Right lobe of liver (tissue), 6 donors: ENCODE results near the gene CCDC51. TPM values are rescaled to one million over a fixed set of nuclear protein-coding genes. Genes with fewer than 3 reads are reported as not detected.

Experiments
- ATAC-seq, 4 donors: fragments of 200-7000 bp; cut with Tn5 transposase; one replicate each; pipeline ENCODE4 v1.9.1; 2020; ENCODE audit warnings: mild to moderate bottlenecking in 4 of 4, moderate library complexity in 4 of 4
- DNase-seq, 3 donors: peaks; one replicate each; pipeline ENCODE4 v3.0.0-alpha.2; 2020
- H3K27ac ChIP-seq, 3 donors: fragments of 200-600 bp; one replicate each; pipeline ENCODE4 v1.8.0; 2022
- H3K27me3 ChIP-seq, 2 donors: fragments of 200-600 bp; one replicate each; pipeline ENCODE4 v1.8.0; 2022
- H3K36me3 ChIP-seq, 4 donors: fragments of 200-600 bp; sonication (generic) in 1 of 4; one replicate each; pipeline versions ENCODE4 v1.5.1 to v1.8.0; 2017 to 2022; ENCODE audit warnings: control low read depth in 1 of 4
- H3K4me1 ChIP-seq, 4 donors: fragments of 200-600 bp; sonication (generic) in 1 of 4; one replicate each; pipeline versions ENCODE4 v1.5.1 to v1.8.0; 2017 to 2022; ENCODE audit warnings: control low read depth in 1 of 4
- H3K4me3 ChIP-seq, 3 donors: fragments of 200-600 bp; one replicate each; pipeline ENCODE4 v1.8.0; 2022
- H3K9me3 ChIP-seq, 4 donors: fragments of 200-600 bp; sonication (generic) in 1 of 4; one replicate each; pipeline versions ENCODE4 v1.5.1 to v1.8.0; 2017 to 2022; ENCODE audit warnings: control low read depth in 1 of 4
- CTCF ChIP-seq, 4 donors: fragments of 200-600 bp in 3 of 4; fragments of 450-650 bp in 1 of 4; IDR thresholded peaks; one replicate each; pipeline versions ENCODE4 v1.5.1 to v1.8.0; 2016 to 2022; ENCODE audit warnings: antibody characterized with exemption in 4 of 4, mild to moderate bottlenecking in 2 of 4
- POLR2A ChIP-seq: fragments of 450-650 bp; IDR thresholded peaks from one replicate; pipeline ENCODE4 v1.6.1; 2017; ENCODE audit warnings: antibody characterized with exemption, mild to moderate bottlenecking
- WGBS: methylation state at CpG from one replicate; pipeline ENCODE4 v1.1.6; 2018; ENCODE audit warnings: low coverage, low lambda C conversion rate; ENCODE audit not compliant: insufficient coverage; ENCODE audit errors: missing lambda C conversion rate; 5-methylcytosine and 5-hydroxymethylcytosine counted together
- intact Hi-C, 2 donors: fragments of 100-400 bp; cut with DNase I; formaldehyde crosslinking; loops; one replicate each; pipeline versions ENCODE4 v1.11.2 to v1.14.1; 2022
- total RNA-seq, 6 experiments: library from RNA; depleted of rRNA in 2 of 6; stranded (reverse); fragments of >200 nt in 2 of 6; fragmentation: NEBNext Ultra II Directional in 3 of 6; extraction: Animal tissue kit (Norgen Biotek cat#: 25700) in 3 of 6; gene quantifications; one replicate each; pipeline versions ENCODE4 v1.1.0 to v1.2.4, GENCODE V29; 2016 to 2023
- donor health status: DM: no; HTN: yes; CAD: no.
- donor health status: DM: no; HTN: no; CAD: no.
- donor health status: DM: no; HTN: no; CAD: no.
- donor health status: DM: no; HTN: yes; CAD: no.
- donor health status: DM: no; HTN: yes; CAD: no.

Gene CCDC51
- total RNA-seq, 6 experiments from 2014 or later = 5.9 to 16.0 (median 8.1) TPM

GRCh38 chr3:48416091-48416505 is 23.8 kb downstream of the CCDC51 start:
- DNase-seq = no peak
- Histone ChIP-seq H3K4me3 (no peak overlapping the region), H3K27ac (no peak overlapping the region), H3K4me1 (no peaks in the 10 kb centered on the region), H3K9me3 (no peaks in the 10 kb centered on the region), H3K36me3 (peaks cover 0 to 84% (median 44%) of the 10 kb centered on the region in 4 donors), H3K27me3 (no peaks in the 10 kb centered on the region)
- ATAC-seq = no peak
- TF ChIP-seq CTCF (IDR thresholded peaks at IDR 0.05) (no peak), POLR2A (no peak)
- intact Hi-C loops = no loop called here
- 100% methylated on average over 1 of the region's 14 CpGs for WGBS

GRCh38 chr3:48415251-48415953 is 24.5 kb downstream of the CCDC51 start:
- TF ChIP-seq POLR2A (no peak), CTCF (IDR thresholded peaks at IDR 0.05) (peak in 1 of 4 donors; percentile 3)
- ATAC-seq (no peak), DNase-seq (peak in 1 of 3 donors; percentile 42)
- H3K4me1 ChIP-seq = no peaks in the 10 kb centered on the region
- H3K9me3 ChIP-seq = no peaks in the 10 kb centered on the region
- no peaks in the 10 kb centered on the region for H3K27me3 ChIP-seq
- intact Hi-C loops = no loop called here
- 85% methylated on average over 9 of the region's 24 CpGs for WGBS
- no peak overlapping the region for H3K27ac ChIP-seq
- H3K36me3 ChIP-seq = peaks cover 0 to 91% (median 44%) of the 10 kb centered on the region in 4 donors
- H3K4me3 ChIP-seq = no peak overlapping the region

DNA sequence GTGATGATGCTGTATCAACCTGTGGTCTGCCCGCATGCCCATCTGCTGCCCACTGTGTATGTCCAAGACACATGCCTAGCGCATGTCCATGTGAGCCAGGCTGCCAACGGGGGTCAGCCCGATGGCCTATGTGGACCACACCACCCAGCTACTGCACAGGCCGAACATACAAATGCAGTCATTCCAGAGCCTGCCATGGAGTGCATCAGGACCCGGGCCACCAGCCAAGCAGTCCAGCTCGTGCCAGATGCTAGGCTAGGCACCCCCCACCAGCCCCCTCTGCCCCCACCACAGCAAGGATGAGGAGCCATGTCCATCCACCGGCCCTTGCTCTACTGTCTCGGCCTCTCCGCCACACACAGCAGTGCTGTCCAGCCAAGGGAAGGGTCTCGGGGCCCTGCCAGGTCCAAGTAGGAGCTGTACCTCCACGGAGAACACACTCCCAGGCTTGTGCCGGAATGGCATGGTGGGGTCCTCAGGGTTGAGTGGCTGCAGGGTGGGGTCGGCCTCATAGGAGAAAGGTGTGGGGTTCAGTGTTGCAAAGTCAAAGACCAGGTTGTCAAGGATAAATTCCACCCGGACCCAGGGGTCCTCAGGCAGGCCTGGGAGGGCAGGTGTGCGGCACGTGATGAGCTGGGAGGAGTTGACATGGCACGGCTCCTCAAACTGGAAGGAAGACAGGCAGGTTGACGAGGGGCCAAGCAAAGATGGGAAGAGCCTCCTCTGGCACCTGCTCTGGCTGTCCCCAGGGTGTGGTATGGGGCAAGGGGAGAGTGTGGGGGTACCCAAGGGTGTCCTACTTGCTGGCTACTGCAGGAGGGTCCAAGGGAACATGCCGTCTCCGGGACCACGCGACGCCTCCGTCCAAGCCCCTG is 25.3 kb downstream of the CCDC51 start:
- Histone ChIP-seq H3K27ac (no peak overlapping the region), H3K36me3 (peaks cover 0 to 99% (median 46%) of the 10 kb centered on the region in 4 donors), H3K9me3 (no peaks in the 10 kb centered on the region), H3K4me3 (no peak overlapping the region), H3K27me3 (no peaks in the 10 kb centered on the region), H3K4me1 (no peaks in the 10 kb centered on the region)
- TF ChIP-seq CTCF (IDR thresholded peaks at IDR 0.05) (no peak), POLR2A (no peak)
- ATAC-seq (no peak), DNase-seq (peak in 2 of 3 donors; percentile 15 to 41)
- WGBS = 86% methylated on average over 6 of the region's 25 CpGs
- intact Hi-C loops = no loop called here

- Histone ChIP-seq H3K9me3 (no peaks in the 10 kb centered on the region), H3K4me1 (no peaks in the 10 kb centered on the region), H3K27me3 (no peaks in the 10 kb centered on the region), H3K27ac (no peak overlapping the region), H3K4me3 (no peak overlapping the region), H3K36me3 (peaks cover 0 to 99% (median 46%) of the 10 kb centered on the region in 4 donors)
- no peak for TF ChIP-seq POLR2A
- no peak for TF ChIP-seq CTCF (IDR thresholded peaks at IDR 0.05)
- intact Hi-C loops = no loop called here
- WGBS = 89% methylated on average over 5 of the region's 14 CpGs
- ATAC-seq (no peak), DNase-seq (peak in 2 of 3 donors; percentile 37 to 52)
Observed at GRCh38 chr3:48413611-48414010, 26.3 kb downstream of the CCDC51 start.
